ENCODE measurements around the gene DMD. TPM values are rescaled to one million over a fixed set of nuclear protein-coding genes. Genes with fewer than 3 reads are reported as not detected.

The DMD gene
- total and polyA plus RNA-seq, 2 of the 8 experiments (the other 6 are each of a cell fraction or from before 2014, with no cell fraction given), result 4.8 to 7.4 TPM

DNA sequence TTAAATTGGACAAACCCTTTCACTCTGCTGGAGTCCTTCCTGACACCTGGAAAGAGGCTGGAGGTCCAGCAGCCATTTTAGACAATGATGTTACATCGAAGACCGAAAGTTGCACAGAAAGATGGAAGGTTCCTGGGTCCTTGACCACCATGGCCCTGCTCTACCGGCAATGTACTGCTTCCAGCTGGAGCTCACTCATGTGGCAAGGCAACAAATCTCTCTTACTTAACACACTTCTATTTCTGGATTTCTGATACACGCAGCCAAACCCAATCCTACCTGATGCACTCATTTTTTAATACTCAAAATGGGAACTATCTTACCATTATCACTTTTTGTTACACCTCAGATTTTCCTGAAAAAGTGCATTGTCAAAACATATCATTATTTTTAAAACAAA is 33.1 kb downstream of the DMD start:
- no peak overlapping the region for H3K4me3 ChIP-seq (ENCODE audit: extremely low read depth in 1 of 4, insufficient read depth in 2 of 4, low read depth in 3 of 4, low read length in 4 of 4)
- no peak overlapping the region for H3K56ac ChIP-seq (replicated peaks; ENCODE audit: insufficient read length, low read depth, low read length)
- peaks cover 0 to under 1% (median 0%) of the 10 kb centered on the region in 4 experiments; a peak in 1 of 7 replicates for H3K4me1 ChIP-seq (replicated peaks in 1 of 4; ENCODE audit: control insufficient read depth in 3 of 4, insufficient read depth in 4 of 4, low read length in 3 of 4)
- no peaks in the 10 kb centered on the region for H3K36me3 ChIP-seq (ENCODE audit: control insufficient read depth in 2 of 4, insufficient read depth in 4 of 4, low read length in 3 of 4)
- no peak overlapping the region for H3K4ac ChIP-seq (replicated peaks; ENCODE audit: insufficient read length, low read depth, low read length)
- no peak overlapping the region for H2AK5ac ChIP-seq (ENCODE audit: low read depth, low read length)
- H2BK15ac ChIP-seq (ENCODE audit: low read length), result no peak overlapping the region
- H3K14ac ChIP-seq (ENCODE audit: insufficient read length), result no peak overlapping the region
- no peak overlapping the region for H3K18ac ChIP-seq (ENCODE audit: extremely low read depth, low read length)
- no peak overlapping the region for H4K8ac ChIP-seq (ENCODE audit: extremely low read depth, insufficient read depth, low read length)
- H3K9me3 ChIP-seq (ENCODE audit: insufficient read depth in 2 of 2, low read depth in 1 of 2, low read length in 1 of 2), result no peaks in the 10 kb centered on the region
- H3K23ac ChIP-seq (ENCODE audit: insufficient read length), result no peak overlapping the region
- H2BK5ac ChIP-seq (ENCODE audit: low read depth, low read length), result no peak overlapping the region
- no peak overlapping the region for H4K91ac ChIP-seq (replicated peaks; ENCODE audit: insufficient read length, low read length)
- H2AFZ ChIP-seq (ENCODE audit: low read length), result no peak overlapping the region
- no peak overlapping the region for H3K27ac ChIP-seq (ENCODE audit: low read depth, low read length)
- no peaks in the 10 kb centered on the region for H3K23me2 ChIP-seq (ENCODE audit: low read depth, low read length)
- H3K27me3 ChIP-seq (replicated peaks in 1 of 4; ENCODE audit: control insufficient read depth in 3 of 4, extremely low read depth in 1 of 4, insufficient read depth in 3 of 4, low read length in 3 of 4), result no peaks in the 10 kb centered on the region
- no peak overlapping the region for H4K5ac ChIP-seq (ENCODE audit: insufficient read length, low read depth, low read length)
- H2BK20ac ChIP-seq (ENCODE audit: low read length), result no peak overlapping the region
- no peak overlapping the region for H3K9ac ChIP-seq (replicated peaks in 1 of 4; ENCODE audit: extremely low read depth in 1 of 4, low read depth in 3 of 4, low read length in 3 of 4)
- ChIA-PET POLR2A (ENCODE audit: partially characterized antibody) (no interaction called here), CTCF (ENCODE audit: partially characterized antibody) (no interaction called here)
- 86% methylated on average over 3 of the region's 4 CpGs; no CpG with 5 or more reads in 1 of the 2 experiments for WGBS, 2 experiments (ENCODE audit: extremely low coverage in 1 of 2, insufficient coverage in 1 of 2, insufficient read length in 1 of 2, insufficient replicate concordance in 2 of 2, low coverage in 1 of 2, low lambda C conversion rate in 2 of 2, missing lambda C conversion rate in 1 of 2)
- H2BK120ac ChIP-seq (replicated peaks; ENCODE audit: low read depth, low read length), result no peak overlapping the region
- no peak overlapping the region for H3K4me2 ChIP-seq (ENCODE audit: insufficient read depth in 1 of 2, low read depth in 2 of 2, low read length in 2 of 2)
- H4K20me1 ChIP-seq (replicated peaks in 1 of 2; ENCODE audit: control insufficient read depth in 1 of 2, insufficient read depth in 2 of 2, low read length in 2 of 2), result no peaks in the 10 kb centered on the region
- H2BK12ac ChIP-seq (ENCODE audit: low read depth, low read length), result no peak overlapping the region
- FAIRE-seq (no peak), DNase-seq (ENCODE audit: low read depth in 1 of 2, low spot score in 2 of 2) (no peak)
- H3K79me2 ChIP-seq (ENCODE audit: control insufficient read depth in 1 of 2, insufficient read depth in 2 of 2, low read length in 2 of 2), result no peaks in the 10 kb centered on the region
- no peaks in the 10 kb centered on the region for H3K79me1 ChIP-seq (ENCODE audit: low read depth, low read length)
- TF ChIP-seq BRCA1 (IDR thresholded peaks at IDR 0.05; ENCODE audit: low read depth, low read length), result no peak
- TF ChIP-seq ZNF274 (IDR thresholded peaks at IDR 0.05; ENCODE audit: borderline replicate concordance, extremely low read depth, low read length), result no peak
- TF ChIP-seq KDM1A (IDR thresholded peaks at IDR 0.05; ENCODE audit: borderline replicate concordance, low read length), result no peak
- no peak for TF ChIP-seq EP300 (IDR thresholded peaks at IDR 0.05; ENCODE audit: borderline replicate concordance in 1 of 2, low read depth in 2 of 2, low read length in 2 of 2)
- TF ChIP-seq KDM5A (IDR thresholded peaks at IDR 0.05; ENCODE audit: low read length), result no peak
- TF ChIP-seq RFX5 (IDR thresholded peaks at IDR 0.05; ENCODE audit: borderline replicate concordance, low read depth, low read length), result no peak
- no peak for TF ChIP-seq CEBPB (IDR thresholded peaks at IDR 0.05; ENCODE audit: low read depth, low read length)

All from H1 (cell line).